A549 (cell line): ENCODE measurements around the gene TBL1X. TPM values are rescaled to one million over a fixed set of nuclear protein-coding genes. Genes with fewer than 3 reads are reported as not detected.

Experiments used
- ATAC-seq, 2 experiments: fragments of 200-7000 bp in 1 of 2; fragments of >200 bp in 1 of 2; cut with Nextera tagmentation in 1 of 2; cut with Tn5 transposase in 1 of 2; 3 replicates each; pipeline versions ENCODE4 v1.8.0 to v1.9.1; 2018 to 2020; ENCODE audit warnings: mild to moderate bottlenecking in 1 of 2, moderate library complexity in 1 of 2
- CTCF ChIA-PET: fragments of 300-600 bp; sonication (Branson Sonifier 250); formaldehyde crosslinking; extraction: SDS; loops from one replicate; lab custom pipeline; 2021; ENCODE audit warnings: antibody characterized with exemption, inconsistent platforms; lab: Yijun Ruan, JAX
- POLR2A ChIA-PET: fragments of 350-600 bp; formaldehyde crosslinking; extraction: SDS; loops from one replicate; lab custom pipeline; 2021; ENCODE audit warnings: antibody characterized with exemption, inconsistent platforms; lab: Yijun Ruan, JAX
- DNase-seq, 2 experiments: peaks; one replicate each; pipeline versions ENCODE4 v3.0.0 to v3.0.0-alpha.2; 2011 to 2016; ENCODE audit warnings: low read depth in 1 of 2, low spot score in 1 of 2
- FAIRE-seq: peaks from 2 replicates; lab custom pipeline; 2011; peaks lifted over from hg19 to GRCh38; lab: Jason Lieb, UNC
- H3K27ac ChIP-seq, 2 experiments: fragments of >200 bp; sonication (Bioruptor Twin); formaldehyde crosslinking; 3 replicates each; pipeline ENCODE4 v1.5.1; 2016 to 2017
- H3K4me1 ChIP-seq: fragments of >200 bp; sonication (Bioruptor Twin); formaldehyde crosslinking; 3 replicates; pipeline ENCODE4 v1.6.1; 2016
- H3K4me2 ChIP-seq: fragments of >200 bp; sonication (Bioruptor Twin); formaldehyde crosslinking; 3 replicates; pipeline ENCODE4 v1.6.1; 2016
- H3K4me3 ChIP-seq: fragments of >200 bp; sonication (Bioruptor Twin); formaldehyde crosslinking; 3 replicates; pipeline ENCODE4 v1.5.1; 2016
- H3K9me3 ChIP-seq: fragments of >200 bp; sonication (Bioruptor Twin); formaldehyde crosslinking; 3 replicates; pipeline ENCODE4 v1.6.1; 2016
- CBX8 ChIP-seq: fragments of 200-600 bp; sonication (generic); IDR thresholded peaks from 2 replicates; pipeline ENCODE4 v1.6.1; 2016
- CHD4 ChIP-seq: fragments of 200-600 bp; sonication (generic); IDR thresholded peaks from 2 replicates; pipeline ENCODE4 v1.6.1; 2016; ENCODE audit warnings: antibody characterized with exemption, mild to moderate bottlenecking, borderline replicate concordance
- EHF ChIP-seq: fragments of 250-450 bp; sonication (Bioruptor Pico); IDR thresholded peaks from 2 replicates; pipeline ENCODE4 v1.5.0; 2020; ENCODE audit warnings: mild to moderate bottlenecking
- EHMT2 ChIP-seq: fragments of 200-600 bp; sonication (generic); IDR thresholded peaks from 2 replicates; pipeline ENCODE4 v1.6.1; 2016; ENCODE audit warnings: antibody characterized with exemption, low read depth, mild to moderate bottlenecking, moderate library complexity
- EP300 ChIP-seq, 2 experiments: fragments of >200 bp; sonication (Bioruptor Twin); formaldehyde crosslinking; IDR thresholded peaks; 2 replicates in 1 of 2; 3 replicates in 1 of 2; pipeline ENCODE4 v1.6.1; 2016 to 2017
- HDAC2 ChIP-seq: fragments of 200-600 bp; sonication (generic); IDR thresholded peaks from 2 replicates; pipeline ENCODE4 v1.6.1; 2016
- KDM1A ChIP-seq: fragments of 200-600 bp; sonication (generic); IDR thresholded peaks from 2 replicates; pipeline ENCODE4 v1.6.1; 2016; ENCODE audit warnings: low read depth, mild to moderate bottlenecking
- KDM5A ChIP-seq: fragments of 200-600 bp; sonication (generic); IDR thresholded peaks from 2 replicates; pipeline ENCODE4 v1.6.1; 2016; ENCODE audit warnings: antibody characterized with exemption, mild to moderate bottlenecking
- MAFK ChIP-seq: fragments of 450-650 bp; IDR thresholded peaks from 2 replicates; pipeline ENCODE4 v1.6.1; 2014; ENCODE audit not compliant: partially characterized antibody
- MYC ChIP-seq: IDR thresholded peaks from 2 replicates; pipeline ENCODE4 v1.6.1; 2012; ENCODE audit warnings: mild to moderate bottlenecking, inconsistent platforms, low read length, improper control_type of control experiment, borderline replicate concordance
- NFE2L2 ChIP-seq: fragments of 150-350 bp; conservative IDR thresholded peaks from 2 replicates; pipeline ENCODE4 v1.6.1; 2014; ENCODE audit warnings: low read length
- NR3C1 ChIP-seq: fragments of >200 bp; sonication (Bioruptor Twin); formaldehyde crosslinking; IDR thresholded peaks from 3 replicates; pipeline ENCODE4 v1.6.1; 2017
- RAD21 ChIP-seq, 2 experiments: fragments of >200 bp in 1 of 2; sonication (Bioruptor Twin) in 1 of 2; formaldehyde crosslinking in 1 of 2; IDR thresholded peaks in 1 of 2; conservative IDR thresholded peaks in 1 of 2; 2 replicates in 1 of 2; 3 replicates in 1 of 2; pipeline ENCODE4 v1.6.1; 2012 to 2018; ENCODE audit warnings: inconsistent platforms in 1 of 2
- RCOR1 ChIP-seq: fragments of 150-350 bp; IDR thresholded peaks from 2 replicates; pipeline ENCODE4 v1.6.1; 2014; ENCODE audit warnings: antibody characterized with exemption, low read length, low read depth
- RFX5 ChIP-seq: fragments of 450-650 bp; IDR thresholded peaks from 2 replicates; pipeline ENCODE4 v1.7.1; 2014; ENCODE audit warnings: antibody characterized with exemption, mild to moderate bottlenecking, moderate library complexity
- TFCP2L1 ChIP-seq: fragments of 250-450 bp; sonication (Bioruptor Pico); IDR thresholded peaks from 2 replicates; pipeline ENCODE4 v1.5.0; 2021; ENCODE audit warnings: mild to moderate bottlenecking
- ZC3H11A ChIP-seq: fragments of 450-650 bp; IDR thresholded peaks from 2 replicates; pipeline ENCODE4 v1.6.1; 2014; ENCODE audit warnings: antibody characterized with exemption, mild to moderate bottlenecking
- ZSCAN20 ChIP-seq: fragments of 250-450 bp; sonication (Bioruptor Pico); IDR thresholded peaks from 2 replicates; pipeline ENCODE4 v1.8.0; 2022; ENCODE audit warnings: mild to moderate bottlenecking, moderate library complexity
- WGBS: methylation state at CpG from one replicate; pipeline ENCODE4 v1.1.6; 2017; ENCODE audit errors: missing lambda C conversion rate; 5-methylcytosine and 5-hydroxymethylcytosine counted together
- polyA plus RNA-seq, 4 experiments: library from polyadenylated mRNA; depleted of rRNA in 3 of 4; stranded (reverse); fragments of >200 nt; fragmentation: RNase III in 1 of 4; extraction: RNeasy Plus Mini Kit Qiagen cat#74134 plus additional on column Dnase treatment in 1 of 4; gene quantifications; 2 replicates in 3 of 4; 3 replicates in 1 of 4; pipeline ENCODE4 v1.2.3, GENCODE V29; 2011 to 2017
- TF ChIP-seq, protein P1 (sequence below): IDR thresholded peaks from 2 replicates; pipeline ENCODE4 v1.6.1; 2012; ENCODE audit warnings: low read depth, borderline replicate concordance
- TF ChIP-seq, protein P2 (sequence below): fragments of 200-600 bp; sonication (generic); IDR thresholded peaks from 2 replicates; pipeline ENCODE4 v1.6.1; 2016; ENCODE audit warnings: antibody characterized with exemption, mild to moderate bottlenecking, moderate library complexity
- TF ChIP-seq, protein P3 (sequence below): IDR thresholded peaks from 2 replicates; pipeline ENCODE4 v1.6.1; 2012
- TF ChIP-seq, protein P4 (sequence below): fragments of >200 bp; sonication (Bioruptor Twin); formaldehyde crosslinking; IDR thresholded peaks from 3 replicates; pipeline ENCODE4 v1.5.1; 2016

Gene TBL1X
- polyA plus RNA-seq, 2 of the 4 experiments (the other 2 are of a cell fraction) = 14.6 to 18.0 TPM

DNA sequence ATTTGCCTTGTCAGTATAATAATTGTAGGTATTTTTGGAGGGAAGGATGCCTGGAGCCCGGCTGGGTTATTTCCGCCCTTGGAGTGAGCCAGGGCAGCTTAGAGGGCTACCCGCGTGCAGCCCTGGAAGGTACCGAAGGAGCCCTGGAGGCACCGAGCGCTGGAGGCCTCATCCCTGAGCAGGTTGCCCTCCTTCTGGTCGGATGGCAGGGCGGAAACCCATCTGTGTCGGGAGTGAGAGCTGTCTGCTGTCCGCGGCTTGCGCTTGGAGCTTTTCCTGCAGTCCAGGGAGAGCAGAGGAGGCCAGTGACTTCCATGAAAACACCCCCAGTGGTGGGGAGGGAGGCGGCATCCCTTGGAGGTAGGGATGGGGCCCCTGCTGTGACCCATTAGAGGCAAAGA is 122.1 kb downstream of the TBL1X start:
- Histone ChIP-seq H3K4me3 (no peak overlapping the region), H3K4me2 (no peak overlapping the region), H3K27ac (no peak overlapping the region), H3K4me1 (no peaks in the 10 kb centered on the region), H3K9me3 (no peaks in the 10 kb centered on the region)
- DNase-seq = no peak
- TF ChIP-seq NR3C1 (no peak), ZC3H11A (no peak), MYC (no peak), HDAC2 (no peak), CBX8 (no peak), EP300 (IDR thresholded peaks at IDR 0.05) (no peak), KDM5A (no peak)
- WGBS = 90% methylated on average over 7 of the region's 14 CpGs
- no peak for FAIRE-seq
- POLR2A ChIA-PET = no interaction called here
- ATAC-seq = no peak
- CTCF ChIA-PET = no interaction called here

DNA sequence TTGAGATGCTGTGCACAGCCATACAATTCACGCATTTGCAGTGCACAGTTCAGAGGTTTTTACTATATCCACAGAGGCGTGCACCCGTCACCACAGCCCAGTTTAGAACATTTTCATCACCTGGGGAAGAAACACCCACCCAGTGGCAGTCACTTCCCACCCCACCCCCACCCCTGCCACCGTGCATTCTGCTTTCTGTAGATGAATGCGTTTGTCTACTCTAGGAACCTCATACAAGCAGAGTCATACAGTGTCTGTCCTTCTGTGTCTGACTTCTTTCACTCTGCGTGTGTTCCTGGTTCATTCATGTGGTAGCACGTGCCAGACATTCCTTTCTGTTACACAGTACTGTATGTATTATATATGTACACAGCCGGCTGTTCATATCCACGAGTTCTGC is 122.8 kb downstream of the TBL1X start:
- no peak for FAIRE-seq
- Histone ChIP-seq H3K4me2 (no peak overlapping the region), H3K9me3 (no peaks in the 10 kb centered on the region), H3K4me3 (no peak overlapping the region), H3K27ac (no peak overlapping the region), H3K4me1 (no peaks in the 10 kb centered on the region)
- no peak for ATAC-seq
- WGBS = 84% methylated on average over 9 of the region's 9 CpGs
- POLR2A ChIA-PET = no interaction called here
- TF ChIP-seq, protein P1, sequence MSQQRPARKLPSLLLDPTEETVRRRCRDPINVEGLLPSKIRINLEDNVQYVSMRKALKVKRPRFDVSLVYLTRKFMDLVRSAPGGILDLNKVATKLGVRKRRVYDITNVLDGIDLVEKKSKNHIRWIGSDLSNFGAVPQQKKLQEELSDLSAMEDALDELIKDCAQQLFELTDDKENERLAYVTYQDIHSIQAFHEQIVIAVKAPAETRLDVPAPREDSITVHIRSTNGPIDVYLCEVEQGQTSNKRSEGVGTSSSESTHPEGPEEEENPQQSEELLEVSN = no peak
- TF ChIP-seq MAFK = no peak
- TF ChIP-seq, protein P2, sequence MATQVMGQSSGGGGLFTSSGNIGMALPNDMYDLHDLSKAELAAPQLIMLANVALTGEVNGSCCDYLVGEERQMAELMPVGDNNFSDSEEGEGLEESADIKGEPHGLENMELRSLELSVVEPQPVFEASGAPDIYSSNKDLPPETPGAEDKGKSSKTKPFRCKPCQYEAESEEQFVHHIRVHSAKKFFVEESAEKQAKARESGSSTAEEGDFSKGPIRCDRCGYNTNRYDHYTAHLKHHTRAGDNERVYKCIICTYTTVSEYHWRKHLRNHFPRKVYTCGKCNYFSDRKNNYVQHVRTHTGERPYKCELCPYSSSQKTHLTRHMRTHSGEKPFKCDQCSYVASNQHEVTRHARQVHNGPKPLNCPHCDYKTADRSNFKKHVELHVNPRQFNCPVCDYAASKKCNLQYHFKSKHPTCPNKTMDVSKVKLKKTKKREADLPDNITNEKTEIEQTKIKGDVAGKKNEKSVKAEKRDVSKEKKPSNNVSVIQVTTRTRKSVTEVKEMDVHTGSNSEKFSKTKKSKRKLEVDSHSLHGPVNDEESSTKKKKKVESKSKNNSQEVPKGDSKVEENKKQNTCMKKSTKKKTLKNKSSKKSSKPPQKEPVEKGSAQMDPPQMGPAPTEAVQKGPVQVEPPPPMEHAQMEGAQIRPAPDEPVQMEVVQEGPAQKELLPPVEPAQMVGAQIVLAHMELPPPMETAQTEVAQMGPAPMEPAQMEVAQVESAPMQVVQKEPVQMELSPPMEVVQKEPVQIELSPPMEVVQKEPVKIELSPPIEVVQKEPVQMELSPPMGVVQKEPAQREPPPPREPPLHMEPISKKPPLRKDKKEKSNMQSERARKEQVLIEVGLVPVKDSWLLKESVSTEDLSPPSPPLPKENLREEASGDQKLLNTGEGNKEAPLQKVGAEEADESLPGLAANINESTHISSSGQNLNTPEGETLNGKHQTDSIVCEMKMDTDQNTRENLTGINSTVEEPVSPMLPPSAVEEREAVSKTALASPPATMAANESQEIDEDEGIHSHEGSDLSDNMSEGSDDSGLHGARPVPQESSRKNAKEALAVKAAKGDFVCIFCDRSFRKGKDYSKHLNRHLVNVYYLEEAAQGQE = no peak
- no peak for TF ChIP-seq HDAC2
- TF ChIP-seq RCOR1 = no peak
- TF ChIP-seq RAD21 (conservative IDR thresholded peaks at IDR 0.05 in 1 of 2, IDR thresholded peaks at IDR 0.05 in 1 of 2) = no peak
- no peak for TF ChIP-seq MYC
- no peak for TF ChIP-seq ZSCAN20 (CRISPR knock-in tag)
- no peak for TF ChIP-seq NFE2L2
- TF ChIP-seq RFX5 = no peak
- no peak for TF ChIP-seq KDM1A
- TF ChIP-seq, protein P3, sequence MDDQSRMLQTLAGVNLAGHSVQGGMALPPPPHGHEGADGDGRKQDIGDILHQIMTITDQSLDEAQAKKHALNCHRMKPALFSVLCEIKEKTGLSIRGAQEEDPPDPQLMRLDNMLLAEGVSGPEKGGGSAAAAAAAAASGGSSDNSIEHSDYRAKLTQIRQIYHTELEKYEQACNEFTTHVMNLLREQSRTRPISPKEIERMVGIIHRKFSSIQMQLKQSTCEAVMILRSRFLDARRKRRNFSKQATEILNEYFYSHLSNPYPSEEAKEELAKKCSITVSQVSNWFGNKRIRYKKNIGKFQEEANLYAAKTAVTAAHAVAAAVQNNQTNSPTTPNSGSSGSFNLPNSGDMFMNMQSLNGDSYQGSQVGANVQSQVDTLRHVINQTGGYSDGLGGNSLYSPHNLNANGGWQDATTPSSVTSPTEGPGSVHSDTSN = no peak
- DNase-seq = no peak
- CTCF ChIA-PET = no interaction called here

DNA sequence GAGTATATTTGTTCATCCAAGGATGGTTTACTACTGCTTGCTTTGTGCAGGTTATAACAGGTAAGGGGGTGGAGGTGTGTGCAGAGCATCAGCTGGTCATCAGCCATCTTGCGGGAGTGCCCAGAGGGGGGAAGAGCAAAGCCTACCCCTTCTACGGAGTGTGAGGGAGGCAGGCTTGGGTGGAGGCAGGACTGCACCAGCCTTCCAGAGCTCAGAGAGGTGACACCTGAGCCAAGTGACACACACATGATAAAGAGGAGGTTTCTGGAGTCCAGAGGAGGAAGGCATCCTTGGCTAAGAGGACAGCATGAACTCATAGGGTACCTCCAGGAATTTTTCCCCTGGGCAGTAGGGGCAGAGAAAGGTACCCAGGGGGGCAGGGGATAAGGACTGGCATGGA is 126.6 kb downstream of the TBL1X start:
- TF ChIP-seq EHMT2 = no peak
- no peak for TF ChIP-seq RFX5
- no peak for TF ChIP-seq CHD4
- TF ChIP-seq, protein P4, sequence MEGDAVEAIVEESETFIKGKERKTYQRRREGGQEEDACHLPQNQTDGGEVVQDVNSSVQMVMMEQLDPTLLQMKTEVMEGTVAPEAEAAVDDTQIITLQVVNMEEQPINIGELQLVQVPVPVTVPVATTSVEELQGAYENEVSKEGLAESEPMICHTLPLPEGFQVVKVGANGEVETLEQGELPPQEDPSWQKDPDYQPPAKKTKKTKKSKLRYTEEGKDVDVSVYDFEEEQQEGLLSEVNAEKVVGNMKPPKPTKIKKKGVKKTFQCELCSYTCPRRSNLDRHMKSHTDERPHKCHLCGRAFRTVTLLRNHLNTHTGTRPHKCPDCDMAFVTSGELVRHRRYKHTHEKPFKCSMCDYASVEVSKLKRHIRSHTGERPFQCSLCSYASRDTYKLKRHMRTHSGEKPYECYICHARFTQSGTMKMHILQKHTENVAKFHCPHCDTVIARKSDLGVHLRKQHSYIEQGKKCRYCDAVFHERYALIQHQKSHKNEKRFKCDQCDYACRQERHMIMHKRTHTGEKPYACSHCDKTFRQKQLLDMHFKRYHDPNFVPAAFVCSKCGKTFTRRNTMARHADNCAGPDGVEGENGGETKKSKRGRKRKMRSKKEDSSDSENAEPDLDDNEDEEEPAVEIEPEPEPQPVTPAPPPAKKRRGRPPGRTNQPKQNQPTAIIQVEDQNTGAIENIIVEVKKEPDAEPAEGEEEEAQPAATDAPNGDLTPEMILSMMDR = no peak
- TF ChIP-seq TFCP2L1 (CRISPR knock-in tag) = no peak
- no peak for TF ChIP-seq MYC
- no peak for TF ChIP-seq EHF (CRISPR knock-in tag)
- DNase-seq (no peak), ATAC-seq (no peak), FAIRE-seq (no peak)
- ChIA-PET POLR2A (no interaction called here), CTCF (no interaction called here)
- Histone ChIP-seq H3K9me3 (no peaks in the 10 kb centered on the region), H3K27ac (no peak overlapping the region), H3K4me1 (no peaks in the 10 kb centered on the region), H3K4me3 (no peak overlapping the region), H3K4me2 (no peak overlapping the region)
- WGBS = 82% methylated on average over 2 of the region's 2 CpGs
